ENCODE results near the gene LTF.
"Not testable (repeated sequence)": the region's sequence is repeated elsewhere in the genome, so short reads cannot be mapped to it uniquely, and the experiment has no call there.

Gene LTF

DNA sequence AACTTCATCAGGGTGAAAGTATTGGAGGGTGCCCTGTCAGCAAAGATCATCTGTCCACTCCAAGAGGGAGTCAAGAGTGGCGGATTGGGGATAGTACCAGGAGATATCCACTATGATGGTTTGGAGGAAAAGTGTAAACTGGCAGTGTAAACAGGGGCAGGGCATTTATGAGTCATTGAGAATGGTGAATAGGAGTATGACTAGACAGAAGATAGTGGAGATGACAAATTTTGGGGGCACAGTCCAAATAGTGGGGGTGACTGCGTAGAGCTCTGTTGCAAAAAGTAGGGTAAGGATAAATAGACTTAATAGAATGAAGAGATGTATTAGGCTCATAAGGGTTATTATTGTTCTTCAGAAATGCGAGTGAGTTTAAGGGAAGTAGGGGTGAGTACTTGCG, 75.9 kb downstream of the LTF start:
- not testable (repeated sequence) for DNase-seq

DNA sequence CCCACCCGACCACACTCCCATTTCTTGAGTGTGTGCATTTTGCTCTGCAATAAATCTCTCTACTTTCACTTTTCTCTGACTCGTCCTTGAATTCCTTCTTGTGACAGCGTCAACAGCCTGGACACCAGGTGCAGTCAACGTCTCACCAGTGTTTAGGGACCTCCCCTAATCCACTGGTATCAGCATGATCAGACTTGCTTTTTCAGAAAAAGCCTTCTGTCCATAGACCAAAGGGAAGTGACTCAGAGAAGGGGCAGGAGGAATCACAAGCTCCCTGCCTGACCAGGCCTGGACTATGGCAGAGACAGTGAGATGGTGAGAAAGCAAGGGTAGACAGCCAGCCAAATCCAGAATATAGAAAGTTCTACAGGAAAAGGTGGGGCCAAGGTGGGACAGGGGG, 78.5 kb downstream of the LTF start:
- no peak for DNase-seq

Data from activated CD4-positive, alpha-beta T cell treated with anti-CD3 and anti-CD28 coated beads for 1 hour (primary cell).